GM12865 (cell line): ENCODE results near the gene SLC7A8.

Experiments
- DNase-seq: peaks from one replicate; pipeline ENCODE4 v3.0.0; 2010; ENCODE audit warnings: low read depth
- H3K4me3 ChIP-seq: 2 replicates; pipeline ENCODE4 v1.5.1; 2011; ENCODE audit warnings: mild to moderate bottlenecking, low read depth, low read length, control low read depth
- CTCF ChIP-seq: IDR thresholded peaks from 2 replicates; pipeline ENCODE4 v1.5.1; 2011; ENCODE audit warnings: low read length, control low read depth, low read depth, inconsistent platforms; ENCODE audit not compliant: insufficient read depth; ENCODE audit errors: missing control alignments

SLC7A8 gene

GRCh38 chr14:23099212-23099861, 84.1 kb downstream of the SLC7A8 start:
- no peak for TF ChIP-seq CTCF
- no peak for DNase-seq
- no peak overlapping the region for H3K4me3 ChIP-seq

GRCh38 chr14:23097786-23098185, 85.7 kb downstream of the SLC7A8 start:
- H3K4me3 ChIP-seq: no peak overlapping the region
- TF ChIP-seq CTCF: no peak
- DNase-seq: no peak

- TF ChIP-seq CTCF: no peak
- peak within 1 kb of the TSS; percentile 95 for H3K4me3 ChIP-seq
- DNase-seq: peak; percentile 99
Observed at GRCh38 chr14:23095196-23096108, 88.0 kb downstream of the SLC7A8 start, which contains the start of gene C14orf119. Gene C14orf119, plus strand, starts transcription at chr14:23095505. Its CDS starts 2,154 bp downstream, at chr14:23097659.

GRCh38 chr14:23094666-23095195, 88.7 kb downstream of the SLC7A8 start, which contains the start of gene ACIN1:
Gene ACIN1, minus strand, starts transcription at chr14:23095136. Its CDS starts 24 bp downstream, at chr14:23095112.
- H3K4me3 ChIP-seq: peak within 1 kb of the TSS; percentile 95
- no peak for TF ChIP-seq CTCF
- DNase-seq: peak; percentile 92

- peak; percentile 20 for TF ChIP-seq CTCF
- peak; percentile 22 for DNase-seq
- peak overlapping the region; percentile 78 for H3K4me3 ChIP-seq
Observed at GRCh38 chr14:23093991-23094665, 89.3 kb downstream of the SLC7A8 start.

GRCh38 chr14:23093526-23093925, 89.9 kb downstream of the SLC7A8 start:
- TF ChIP-seq CTCF: no peak
- H3K4me3 ChIP-seq: peak overlapping the region; percentile 78
- DNase-seq: no peak
